Retinal pigment epithelial cell (primary cell): ENCODE results near the gene EPB41L3.

ENCODE experiments used
- DNase-seq: peaks from one replicate; pipeline ENCODE4 v3.0.0-alpha.2; 2010; ENCODE audit warnings: low read depth
- H3K4me3 ChIP-seq: 2 replicates; pipeline ENCODE4 v1.5.1; 2011; ENCODE audit warnings: mild to moderate bottlenecking, low read length, control low read depth, moderate library complexity
- CTCF ChIP-seq: conservative IDR thresholded peaks from 2 replicates; pipeline ENCODE4 v1.5.1; 2011; ENCODE audit warnings: low read depth, low read length, control low read depth, inconsistent platforms

EPB41L3 gene

GRCh38 chr18:5520464-5520863 lies 23.3 kb downstream of the EPB41L3 start:
- no peak for DNase-seq
- TF ChIP-seq CTCF: no peak
- no peak overlapping the region for H3K4me3 ChIP-seq

- no peak for TF ChIP-seq CTCF
- H3K4me3 ChIP-seq: no peak overlapping the region
- DNase-seq: no peak
Observed at GRCh38 chr18:5519448-5520298, 24.1 kb downstream of the EPB41L3 start.

GRCh38 chr18:5518899-5519371 lies 24.9 kb downstream of the EPB41L3 start:
- no peak overlapping the region for H3K4me3 ChIP-seq

GRCh38 chr18:5518179-5518770 lies 25.5 kb downstream of the EPB41L3 start:
- no peak for DNase-seq
- TF ChIP-seq CTCF: no peak
- H3K4me3 ChIP-seq: no peak overlapping the region

More at GRCh38 chr18:5518899-5519371, 24.9 kb downstream of the EPB41L3 start:
- no peak for TF ChIP-seq CTCF
- DNase-seq: no peak

- H3K4me3 ChIP-seq: no peak overlapping the region
- TF ChIP-seq CTCF: no peak
- no peak for DNase-seq
Observed at GRCh38 chr18:5516841-5517240, 27.0 kb downstream of the EPB41L3 start.

- no peak for TF ChIP-seq CTCF
- no peak overlapping the region for H3K4me3 ChIP-seq
- DNase-seq: no peak
Observed at GRCh38 chr18:5515011-5515784, 28.6 kb downstream of the EPB41L3 start.
